Tibial artery (tissue), 4 donors: ENCODE data around the gene BRIP1.

Experiments used
- DNase-seq, 2 donors: peaks; one replicate each; pipeline ENCODE4 v3.0.0-alpha.2; 2019
- H3K27ac ChIP-seq, 2 donors: fragments of 200-600 bp; sonication (generic) in 1 of 2; 1 replicate in 1 of 2; 2 replicates in 1 of 2; pipeline ENCODE4 v1.5.1; 2018 to 2019; ENCODE audit warnings: mild to moderate bottlenecking in 1 of 2
- H3K27me3 ChIP-seq, 2 donors: fragments of 200-600 bp; sonication (generic) in 1 of 2; one replicate each; pipeline versions ENCODE4 v1.5.1 to v1.6.0; 2016 to 2019
- H3K36me3 ChIP-seq, 3 donors: fragments of 200-600 bp; sonication (generic) in 2 of 3; one replicate each; pipeline ENCODE4 v1.5.1; 2016 to 2019; ENCODE audit warnings: mild to moderate bottlenecking in 2 of 3
- H3K4me1 ChIP-seq, 4 donors: fragments of 200-600 bp; sonication (generic) in 2 of 4; 1 replicate in 3 of 4; 2 replicates in 1 of 4; pipeline ENCODE4 v1.5.1; 2016 to 2019
- H3K4me3 ChIP-seq, 2 donors: fragments of 200-600 bp; sonication (generic) in 1 of 2; 1 replicate in 1 of 2; 2 replicates in 1 of 2; pipeline ENCODE4 v1.5.1; 2018 to 2019; ENCODE audit warnings: mild to moderate bottlenecking in 2 of 2
- H3K9me3 ChIP-seq, 3 donors: fragments of 200-600 bp; sonication (generic) in 1 of 3; one replicate each; pipeline ENCODE4 v1.5.1; 2016 to 2019
- intact Hi-C: fragments of 100-400 bp; cut with DNase I; formaldehyde crosslinking; loops from one replicate; pipeline ENCODE4 v1.15.0; 2023; ENCODE audit warnings: low total_unique reads
- TF ChIP-seq, protein P1 (sequence below), 2 experiments: fragments of 200-600 bp in 1 of 2; fragments of 450-650 bp in 1 of 2; IDR thresholded peaks; one replicate each; pipeline ENCODE4 v1.5.1; 2017 to 2019; ENCODE audit warnings: antibody characterized with exemption in 2 of 2, mild to moderate bottlenecking in 1 of 2, moderate library complexity in 1 of 2

Gene BRIP1

DNA sequence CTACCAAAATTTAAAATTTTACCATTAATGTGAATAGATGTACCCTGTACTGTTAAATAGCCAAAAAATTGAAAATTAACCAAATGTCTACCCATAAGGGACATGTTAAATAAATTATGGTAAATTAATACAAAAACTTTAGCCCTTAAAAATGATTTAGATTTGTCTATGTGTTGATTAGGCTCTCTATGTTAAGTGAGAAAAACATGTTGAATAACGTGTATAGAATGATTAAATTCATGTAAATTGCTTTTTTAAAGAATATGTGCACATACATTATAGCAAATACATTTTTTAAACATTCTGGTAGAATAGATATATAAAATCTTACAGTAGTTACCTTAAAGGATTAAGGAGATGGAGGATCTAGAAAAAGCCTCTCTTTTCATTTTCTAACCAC, 59.5 kb downstream of the BRIP1 start:
- DNase-seq: no peak
- Histone ChIP-seq H3K4me3 (no peak overlapping the region), H3K36me3 (no peaks in the 10 kb centered on the region), H3K27ac (no peak overlapping the region), H3K9me3 (no peaks in the 10 kb centered on the region), H3K27me3 (no peaks in the 10 kb centered on the region), H3K4me1 (no peaks in the 10 kb centered on the region)
- intact Hi-C loops: no loop called here
- TF ChIP-seq, protein P1, sequence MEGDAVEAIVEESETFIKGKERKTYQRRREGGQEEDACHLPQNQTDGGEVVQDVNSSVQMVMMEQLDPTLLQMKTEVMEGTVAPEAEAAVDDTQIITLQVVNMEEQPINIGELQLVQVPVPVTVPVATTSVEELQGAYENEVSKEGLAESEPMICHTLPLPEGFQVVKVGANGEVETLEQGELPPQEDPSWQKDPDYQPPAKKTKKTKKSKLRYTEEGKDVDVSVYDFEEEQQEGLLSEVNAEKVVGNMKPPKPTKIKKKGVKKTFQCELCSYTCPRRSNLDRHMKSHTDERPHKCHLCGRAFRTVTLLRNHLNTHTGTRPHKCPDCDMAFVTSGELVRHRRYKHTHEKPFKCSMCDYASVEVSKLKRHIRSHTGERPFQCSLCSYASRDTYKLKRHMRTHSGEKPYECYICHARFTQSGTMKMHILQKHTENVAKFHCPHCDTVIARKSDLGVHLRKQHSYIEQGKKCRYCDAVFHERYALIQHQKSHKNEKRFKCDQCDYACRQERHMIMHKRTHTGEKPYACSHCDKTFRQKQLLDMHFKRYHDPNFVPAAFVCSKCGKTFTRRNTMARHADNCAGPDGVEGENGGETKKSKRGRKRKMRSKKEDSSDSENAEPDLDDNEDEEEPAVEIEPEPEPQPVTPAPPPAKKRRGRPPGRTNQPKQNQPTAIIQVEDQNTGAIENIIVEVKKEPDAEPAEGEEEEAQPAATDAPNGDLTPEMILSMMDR (IDR thresholded peaks at IDR 0.05): no peak

DNA sequence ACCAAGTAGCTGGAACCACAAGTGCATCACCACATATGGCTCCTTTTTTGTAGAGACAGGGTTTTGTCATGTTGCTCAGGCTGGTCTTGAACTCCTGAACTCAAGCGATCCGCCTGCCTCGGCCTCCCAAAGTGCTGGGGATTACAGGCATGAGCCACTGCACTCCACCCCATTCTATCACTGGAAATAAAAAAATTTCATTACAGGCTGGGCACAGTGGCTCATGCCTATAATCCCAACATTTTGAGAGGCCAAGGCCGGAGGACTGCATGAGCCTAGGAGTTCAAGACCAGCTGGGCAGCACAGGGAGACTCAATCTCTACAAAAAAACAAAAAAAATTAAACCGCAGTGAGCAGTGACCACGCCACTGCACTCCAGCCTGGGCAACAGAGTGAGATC, 60.1 kb downstream of the BRIP1 start:
- Histone ChIP-seq H3K27me3 (no peaks in the 10 kb centered on the region), H3K36me3 (no peaks in the 10 kb centered on the region), H3K27ac (no peak overlapping the region), H3K9me3 (no peaks in the 10 kb centered on the region), H3K4me1 (no peaks in the 10 kb centered on the region), H3K4me3 (no peak overlapping the region)
- TF ChIP-seq, protein P1 (IDR thresholded peaks at IDR 0.05): no peak
- DNase-seq: no peak
- intact Hi-C loops: no loop called here

DNA sequence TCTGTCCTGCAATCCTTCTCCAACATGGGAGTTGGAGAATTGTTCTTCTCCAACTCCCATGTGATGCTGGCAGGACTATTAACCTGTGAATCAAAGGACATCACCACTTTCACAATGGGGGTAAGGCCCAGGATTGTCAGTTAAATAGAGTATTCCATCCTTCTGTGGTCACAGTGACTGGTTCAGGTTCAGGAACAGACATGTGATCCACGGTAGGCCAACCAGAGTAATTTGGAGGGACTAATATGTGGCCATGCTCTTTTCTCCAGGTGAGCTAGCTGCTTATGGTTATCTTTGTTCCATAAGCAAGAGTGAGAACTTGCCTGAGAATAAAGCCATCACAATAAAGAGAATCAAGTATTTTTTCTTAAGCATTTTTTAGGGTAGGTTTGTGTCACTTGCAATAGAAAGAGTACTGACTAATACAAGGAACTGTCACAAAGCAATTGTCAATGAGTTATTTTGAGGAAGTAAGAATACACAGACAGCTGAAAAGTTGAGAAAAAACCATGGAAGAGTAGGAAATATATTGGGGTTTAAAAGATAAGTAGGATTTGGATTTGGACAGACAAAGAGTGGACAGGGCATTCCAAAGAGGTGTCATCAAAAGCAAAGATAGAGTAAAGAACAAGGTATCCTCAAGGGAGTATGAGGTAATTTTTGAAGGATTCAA, 63.4 kb downstream of the BRIP1 start:
- Histone ChIP-seq H3K27me3 (no peaks in the 10 kb centered on the region), H3K27ac (no peak overlapping the region), H3K4me3 (no peak overlapping the region), H3K36me3 (no peaks in the 10 kb centered on the region), H3K4me1 (no peaks in the 10 kb centered on the region), H3K9me3 (no peaks in the 10 kb centered on the region)
- TF ChIP-seq, protein P1 (IDR thresholded peaks at IDR 0.05): no peak
- intact Hi-C loops: no loop called here
- DNase-seq: no peak

DNA sequence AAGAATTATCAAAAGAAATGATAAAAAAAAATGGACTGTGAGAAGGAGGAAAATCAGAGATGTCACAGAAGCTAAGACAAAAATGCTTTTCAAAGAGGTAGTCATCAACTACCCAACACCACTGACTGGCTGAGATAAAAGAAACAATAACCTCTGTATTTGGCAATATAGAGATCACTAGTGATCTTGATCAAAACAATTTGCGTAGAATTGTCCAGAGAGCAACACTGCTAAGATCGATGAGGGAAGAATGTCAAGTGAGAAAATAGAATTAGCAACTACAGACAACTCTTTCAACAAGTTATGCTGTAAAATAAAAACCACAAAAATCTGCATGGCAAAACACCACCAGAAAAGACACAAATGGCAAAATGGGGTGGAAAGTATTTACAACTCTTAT, 66.0 kb downstream of the BRIP1 start:
- Histone ChIP-seq H3K4me3 (no peak overlapping the region), H3K4me1 (no peaks in the 10 kb centered on the region), H3K27ac (no peak overlapping the region), H3K27me3 (no peaks in the 10 kb centered on the region), H3K9me3 (no peaks in the 10 kb centered on the region), H3K36me3 (no peaks in the 10 kb centered on the region)
- intact Hi-C loops: no loop called here
- no peak for DNase-seq
- TF ChIP-seq, protein P1 (IDR thresholded peaks at IDR 0.05): no peak

DNA sequence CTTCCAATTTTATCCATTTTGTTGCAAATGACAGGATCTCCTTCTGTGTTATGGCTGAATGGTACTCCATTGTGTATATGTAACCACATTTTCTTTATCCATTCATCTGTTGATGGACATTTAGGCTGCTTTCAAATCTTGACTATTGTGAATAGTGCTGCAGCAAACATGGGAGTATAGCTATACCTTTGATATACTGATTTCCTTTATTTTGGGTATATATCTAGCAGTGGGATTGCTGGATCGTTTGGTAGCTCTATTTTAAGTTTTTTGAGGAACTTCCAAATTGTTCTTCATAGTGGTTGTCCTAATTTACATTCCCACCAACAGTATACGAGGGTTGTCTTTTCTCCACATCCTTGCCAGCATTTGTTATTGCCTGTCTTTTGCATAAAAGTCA, 67.8 kb downstream of the BRIP1 start:
- no peaks in the 10 kb centered on the region for H3K36me3 ChIP-seq
- intact Hi-C loops: no loop called here
- TF ChIP-seq, protein P1 (IDR thresholded peaks at IDR 0.05): no peak
- no peaks in the 10 kb centered on the region for H3K27me3 ChIP-seq
- H3K4me1 ChIP-seq: no peaks in the 10 kb centered on the region
- H3K27ac ChIP-seq: no peak overlapping the region
- no peak overlapping the region for H3K4me3 ChIP-seq
- no peaks in the 10 kb centered on the region for H3K9me3 ChIP-seq
- no peak for DNase-seq

DNA sequence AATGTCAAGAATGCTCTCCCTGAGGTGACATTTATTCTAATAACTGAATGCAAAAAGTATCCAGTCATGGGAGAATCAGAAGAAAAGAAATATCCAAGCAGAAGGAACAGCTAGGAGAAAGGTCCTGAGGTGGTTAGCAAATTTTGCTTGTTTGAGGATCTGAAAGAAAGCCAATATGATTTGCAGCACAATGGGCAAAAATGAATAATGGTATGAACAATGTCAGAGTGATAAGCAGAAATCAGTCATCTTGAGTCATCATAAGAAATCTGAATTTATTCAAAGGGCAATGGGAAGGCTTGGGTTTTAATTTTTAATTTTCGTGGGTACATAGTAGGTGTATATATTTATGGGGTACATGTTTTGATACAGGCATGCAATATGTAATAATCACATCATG, 68.5 kb downstream of the BRIP1 start:
- no peak overlapping the region for H3K4me3 ChIP-seq
- TF ChIP-seq, protein P1 (IDR thresholded peaks at IDR 0.05): no peak
- no peak overlapping the region for H3K27ac ChIP-seq
- H3K36me3 ChIP-seq: no peaks in the 10 kb centered on the region
- intact Hi-C loops: no loop called here
- no peaks in the 10 kb centered on the region for H3K4me1 ChIP-seq
- H3K27me3 ChIP-seq: no peaks in the 10 kb centered on the region
- no peaks in the 10 kb centered on the region for H3K9me3 ChIP-seq
- no peak for DNase-seq
